HG03095 (cell line): ENCODE data around the gene TOB1.

ENCODE experiments used
- ATAC-seq: cut with Tn5 transposase; IDR thresholded peaks from one replicate; pipeline ENCODE4 v1.9.1; 2021; ENCODE audit warnings: moderate library complexity; ENCODE audit not compliant: unreplicated experiment

Gene TOB1

DNA sequence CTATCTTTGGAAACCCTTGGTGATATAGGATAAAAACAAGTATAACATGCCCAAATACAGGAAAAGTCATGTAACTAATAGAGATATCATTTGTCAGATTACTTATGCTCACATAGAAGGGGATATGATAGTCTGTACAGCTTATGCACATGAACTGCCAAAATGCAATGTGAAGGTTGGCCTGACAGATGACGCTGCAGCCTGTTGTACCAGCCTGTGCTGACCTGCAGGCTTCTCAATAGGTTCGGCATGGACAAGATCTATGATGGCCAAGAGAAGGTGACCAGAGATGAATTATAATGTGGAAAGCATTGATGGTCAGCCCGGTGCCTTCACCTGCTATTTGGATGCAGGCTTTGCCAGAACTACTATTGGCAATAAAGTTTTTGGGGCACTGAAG, 18.1 kb downstream of the TOB1 start:
- ATAC-seq = no peak

DNA sequence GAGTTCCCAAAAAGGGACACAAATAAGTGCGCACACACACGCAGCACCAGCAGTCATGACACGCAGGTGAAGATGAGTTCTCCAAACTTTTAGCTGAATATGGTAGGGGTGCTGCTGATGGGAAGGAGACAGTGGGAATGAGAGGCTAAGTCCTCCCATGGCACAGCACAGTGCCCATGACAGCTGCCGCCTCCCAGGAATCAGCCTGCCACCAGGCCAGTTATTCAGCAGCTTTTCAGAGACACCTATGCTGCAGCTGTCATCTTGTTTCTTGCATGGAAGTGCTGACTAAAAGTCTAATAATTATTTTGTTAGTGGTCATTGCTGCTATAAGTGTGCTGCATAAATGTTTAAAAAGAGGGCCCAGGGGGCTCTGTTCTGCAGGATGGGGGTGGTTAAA, 18.6 kb downstream of the TOB1 start:
- no peak for ATAC-seq

DNA sequence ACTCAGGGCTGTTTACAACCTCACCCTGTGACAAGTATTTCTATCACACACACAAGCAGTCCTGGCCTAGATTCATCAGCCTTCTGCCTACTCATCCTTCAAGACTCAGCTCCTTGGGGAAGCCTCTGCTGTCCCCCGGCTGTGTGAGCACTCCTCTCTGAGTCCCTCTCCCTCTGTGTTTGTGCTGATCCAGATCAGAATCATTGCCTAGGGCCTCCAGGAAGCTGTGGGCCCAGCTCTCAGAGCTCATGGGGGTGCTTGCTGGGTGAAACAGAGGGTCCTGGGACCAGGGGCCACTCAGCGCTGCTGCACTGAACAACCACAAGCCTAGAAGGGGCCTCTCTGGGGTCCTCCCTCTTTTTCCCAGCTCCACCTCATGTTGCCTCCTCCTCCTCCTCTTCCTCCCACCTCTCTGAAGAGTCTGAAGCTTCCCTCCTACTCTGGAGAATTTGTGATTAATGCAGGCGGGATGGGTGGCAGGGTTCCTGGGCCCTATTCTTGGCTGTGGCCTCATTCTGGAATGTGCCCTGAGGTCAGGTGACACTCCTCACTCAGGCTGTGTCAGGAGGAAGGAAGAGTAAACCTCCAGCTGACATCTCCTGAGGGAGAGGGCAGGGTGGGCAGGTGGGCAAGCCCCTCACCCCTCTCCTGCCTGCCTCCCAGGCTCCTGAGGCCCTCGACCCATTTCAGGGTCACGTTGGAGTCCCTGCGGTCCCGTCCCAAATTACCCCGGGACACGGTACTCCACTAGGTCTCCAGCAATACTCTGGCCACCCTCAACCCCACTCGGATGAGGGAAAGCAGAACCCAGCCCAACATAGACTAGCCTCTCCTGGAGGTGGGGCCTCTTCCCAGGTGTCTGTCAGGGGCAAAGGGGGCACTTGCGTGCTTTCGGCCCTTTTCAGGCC, 20.7 kb downstream of the TOB1 start:
- ATAC-seq = no peak

DNA sequence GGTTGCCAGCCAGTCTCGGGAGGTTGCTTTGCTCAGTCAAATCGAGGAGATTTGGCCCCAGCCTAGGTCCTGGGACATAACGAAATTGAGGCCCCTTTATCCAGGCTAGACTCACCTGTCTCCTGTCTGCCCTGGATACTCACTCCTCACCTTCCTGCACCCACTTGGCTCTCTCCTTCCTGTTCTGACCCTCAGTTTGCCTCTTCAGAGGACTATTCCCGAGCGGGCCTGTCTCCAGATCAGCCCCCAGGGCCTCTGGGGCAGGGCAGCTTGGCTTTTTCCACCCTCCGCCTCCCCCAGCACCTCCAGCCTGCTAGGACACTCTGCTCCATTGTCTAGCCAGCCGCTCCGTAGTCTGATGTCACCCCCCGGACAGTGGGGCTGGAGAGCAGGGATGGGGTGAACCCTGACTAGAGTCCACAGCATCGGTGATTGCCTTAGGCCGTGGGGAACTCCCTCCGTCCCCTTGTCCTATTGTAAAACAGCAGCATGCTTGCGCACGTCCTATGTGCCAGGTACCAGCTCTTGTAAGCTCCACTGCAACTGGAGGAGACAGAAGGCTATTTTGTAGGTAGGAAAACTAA, 21.9 kb downstream of the TOB1 start:
- no peak for ATAC-seq

DNA sequence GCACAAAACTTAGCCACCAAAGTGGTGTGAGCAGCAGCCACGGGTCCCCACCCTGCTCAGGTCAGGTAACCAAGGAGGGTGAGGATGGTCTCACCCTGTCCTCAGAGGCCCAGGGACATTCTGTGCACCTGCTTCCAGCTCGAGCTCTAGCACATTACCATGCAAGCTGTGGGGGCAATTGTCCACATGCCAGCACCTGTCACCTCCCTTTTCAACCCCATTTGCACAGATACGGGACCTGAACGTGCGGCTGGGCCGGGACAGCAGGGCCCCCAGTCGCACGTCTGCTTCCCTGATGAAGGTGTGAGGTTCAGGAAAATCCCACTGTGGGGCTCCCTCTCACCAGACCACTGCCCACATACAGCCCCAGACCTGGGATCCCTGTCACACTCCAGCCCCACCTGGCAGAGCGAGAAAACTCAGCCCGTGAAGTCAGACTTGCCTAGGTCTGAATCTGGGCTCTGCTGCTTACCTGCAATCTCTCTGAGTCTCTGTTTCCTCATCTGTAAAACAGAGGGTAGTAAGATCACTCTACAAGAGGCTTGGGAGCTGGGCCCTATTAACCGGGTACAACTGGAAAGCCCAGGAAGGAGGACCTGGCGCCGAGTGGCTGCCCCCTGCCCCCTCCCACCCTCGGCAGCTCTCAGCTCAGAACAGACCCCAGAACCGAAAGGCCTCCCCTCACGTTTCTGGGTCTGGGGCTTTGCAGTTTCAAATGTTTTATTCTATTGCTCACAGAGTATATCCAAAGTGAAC, 22.8 kb downstream of the TOB1 start:
- ATAC-seq = no peak

DNA sequence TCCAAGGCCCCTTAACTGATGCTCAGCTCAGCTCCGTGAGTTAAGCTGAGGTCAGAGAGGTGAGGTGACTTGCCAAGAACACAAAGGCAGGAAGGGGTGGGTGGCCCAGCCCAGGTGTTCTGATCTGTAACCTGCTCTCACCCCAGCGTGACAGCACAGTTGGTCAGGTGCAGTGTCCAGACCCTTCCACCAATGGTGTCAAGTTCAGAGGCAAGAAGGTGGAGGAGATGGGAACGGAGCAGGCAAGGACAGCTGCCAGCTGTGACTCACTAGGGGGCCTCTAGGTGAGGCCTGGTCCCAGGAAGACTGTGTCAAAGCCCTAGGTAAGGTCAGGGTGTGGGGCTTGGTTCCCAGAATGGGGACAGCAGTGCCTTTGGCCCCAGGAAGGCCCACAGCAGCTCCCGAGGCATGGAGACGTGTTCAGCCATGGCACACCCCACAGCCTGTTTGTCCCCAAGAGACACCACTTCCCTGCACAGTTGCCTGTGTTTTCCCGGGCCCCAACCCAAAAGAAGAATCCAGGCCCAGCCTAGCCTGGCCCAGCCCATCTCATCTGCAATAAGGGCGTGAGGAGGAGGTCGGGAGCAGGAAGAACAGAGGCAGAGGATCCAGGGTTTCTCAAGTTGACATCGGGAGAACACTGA, 23.5 kb downstream of the TOB1 start:
- no peak for ATAC-seq

DNA sequence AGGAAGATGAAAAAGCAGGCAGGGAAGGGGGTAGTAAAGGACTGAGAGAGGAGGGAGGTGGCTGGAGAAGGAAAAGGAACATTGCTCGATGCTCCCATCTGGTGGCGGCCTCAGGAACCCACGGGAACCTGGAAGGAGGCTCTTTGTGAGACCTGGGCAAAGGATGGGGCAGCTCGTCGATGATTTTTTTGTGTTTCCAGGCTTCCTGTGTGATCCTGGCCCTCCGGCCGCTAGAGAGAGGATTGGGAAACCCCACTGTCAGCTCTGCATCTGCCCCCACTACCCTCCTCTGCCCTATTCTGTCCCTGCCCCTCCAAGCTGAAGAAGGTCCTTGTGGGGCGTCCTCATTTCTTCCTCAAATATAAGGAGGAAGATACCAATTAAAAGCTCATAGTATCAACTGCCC, 24.2 kb downstream of the TOB1 start:
- no peak for ATAC-seq

DNA sequence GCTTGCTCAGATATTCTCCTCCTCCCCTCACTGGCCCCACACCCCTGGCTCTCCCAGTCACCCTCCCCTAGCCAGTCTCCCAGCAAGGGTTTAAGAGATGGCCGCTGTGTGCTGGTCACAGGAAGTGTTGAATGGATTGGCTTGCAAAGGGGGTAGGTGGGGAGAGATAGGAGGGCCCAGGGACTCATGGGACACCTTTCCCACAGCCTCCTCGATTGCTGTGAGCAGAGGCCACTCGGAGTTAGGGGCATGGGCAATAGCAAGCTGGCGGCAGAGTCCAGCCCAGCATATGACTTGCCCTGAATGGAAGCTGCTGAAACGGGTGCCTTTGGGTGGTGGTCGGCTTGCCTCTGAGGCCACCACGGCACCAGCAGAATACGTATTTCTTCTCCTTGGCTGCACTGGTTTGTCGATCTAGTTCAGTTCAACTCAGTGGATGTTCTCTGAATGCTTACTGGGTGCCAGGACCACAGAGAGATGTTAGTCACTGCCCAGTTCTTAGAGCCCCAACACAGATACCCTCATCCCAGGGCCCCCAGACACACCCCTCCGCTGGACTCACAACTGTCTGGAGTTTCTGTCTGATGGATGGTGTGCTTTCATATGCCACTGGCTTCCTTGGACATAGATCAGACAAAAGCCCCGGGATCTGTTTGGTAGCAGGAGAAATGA, 24.7 kb downstream of the TOB1 start:
- ATAC-seq = no peak

DNA sequence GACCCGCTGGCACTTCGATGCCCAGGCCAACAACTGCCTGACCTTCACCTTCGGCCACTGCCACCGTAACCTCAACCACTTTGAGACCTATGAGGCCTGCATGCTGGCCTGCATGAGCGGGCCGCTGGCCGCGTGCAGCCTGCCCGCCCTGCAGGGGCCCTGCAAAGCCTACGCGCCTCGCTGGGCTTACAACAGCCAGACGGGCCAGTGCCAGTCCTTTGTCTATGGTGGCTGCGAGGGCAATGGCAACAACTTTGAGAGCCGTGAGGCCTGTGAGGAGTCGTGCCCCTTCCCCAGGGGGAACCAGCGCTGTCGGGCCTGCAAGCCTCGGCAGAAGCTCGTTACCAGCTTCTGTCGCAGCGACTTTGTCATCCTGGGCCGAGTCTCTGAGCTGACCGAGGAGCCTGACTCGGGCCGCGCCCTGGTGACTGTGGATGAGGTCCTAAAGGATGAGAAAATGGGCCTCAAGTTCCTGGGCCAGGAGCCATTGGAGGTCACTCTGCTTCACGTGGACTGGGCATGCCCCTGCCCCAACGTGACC, 25.8 kb downstream of the TOB1 start:
- no peak for ATAC-seq

DNA sequence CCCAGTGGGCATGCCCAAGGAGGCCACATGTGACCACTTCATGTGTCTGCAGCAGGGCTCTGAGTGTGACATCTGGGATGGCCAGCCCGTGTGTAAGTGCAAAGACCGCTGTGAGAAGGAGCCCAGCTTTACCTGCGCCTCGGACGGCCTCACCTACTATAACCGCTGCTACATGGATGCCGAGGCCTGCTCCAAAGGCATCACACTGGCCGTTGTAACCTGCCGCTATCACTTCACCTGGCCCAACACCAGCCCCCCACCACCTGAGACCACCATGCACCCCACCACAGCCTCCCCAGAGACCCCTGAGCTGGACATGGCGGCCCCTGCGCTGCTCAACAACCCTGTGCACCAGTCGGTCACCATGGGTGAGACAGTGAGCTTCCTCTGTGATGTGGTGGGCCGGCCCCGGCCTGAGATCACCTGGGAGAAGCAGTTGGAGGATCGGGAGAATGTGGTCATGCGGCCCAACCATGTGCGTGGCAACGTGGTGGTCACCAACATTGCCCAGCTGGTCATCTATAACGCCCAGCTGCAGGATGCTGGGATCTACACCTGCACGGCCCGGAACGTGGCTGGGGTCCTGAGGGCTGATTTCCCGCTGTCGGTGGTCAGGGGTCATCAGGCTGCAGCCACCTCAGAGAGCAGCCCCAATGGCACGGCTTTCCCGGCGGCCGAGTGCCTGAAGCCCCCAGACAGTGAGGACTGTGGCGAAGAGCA, 26.4 kb downstream of the TOB1 start:
- ATAC-seq = no peak

DNA sequence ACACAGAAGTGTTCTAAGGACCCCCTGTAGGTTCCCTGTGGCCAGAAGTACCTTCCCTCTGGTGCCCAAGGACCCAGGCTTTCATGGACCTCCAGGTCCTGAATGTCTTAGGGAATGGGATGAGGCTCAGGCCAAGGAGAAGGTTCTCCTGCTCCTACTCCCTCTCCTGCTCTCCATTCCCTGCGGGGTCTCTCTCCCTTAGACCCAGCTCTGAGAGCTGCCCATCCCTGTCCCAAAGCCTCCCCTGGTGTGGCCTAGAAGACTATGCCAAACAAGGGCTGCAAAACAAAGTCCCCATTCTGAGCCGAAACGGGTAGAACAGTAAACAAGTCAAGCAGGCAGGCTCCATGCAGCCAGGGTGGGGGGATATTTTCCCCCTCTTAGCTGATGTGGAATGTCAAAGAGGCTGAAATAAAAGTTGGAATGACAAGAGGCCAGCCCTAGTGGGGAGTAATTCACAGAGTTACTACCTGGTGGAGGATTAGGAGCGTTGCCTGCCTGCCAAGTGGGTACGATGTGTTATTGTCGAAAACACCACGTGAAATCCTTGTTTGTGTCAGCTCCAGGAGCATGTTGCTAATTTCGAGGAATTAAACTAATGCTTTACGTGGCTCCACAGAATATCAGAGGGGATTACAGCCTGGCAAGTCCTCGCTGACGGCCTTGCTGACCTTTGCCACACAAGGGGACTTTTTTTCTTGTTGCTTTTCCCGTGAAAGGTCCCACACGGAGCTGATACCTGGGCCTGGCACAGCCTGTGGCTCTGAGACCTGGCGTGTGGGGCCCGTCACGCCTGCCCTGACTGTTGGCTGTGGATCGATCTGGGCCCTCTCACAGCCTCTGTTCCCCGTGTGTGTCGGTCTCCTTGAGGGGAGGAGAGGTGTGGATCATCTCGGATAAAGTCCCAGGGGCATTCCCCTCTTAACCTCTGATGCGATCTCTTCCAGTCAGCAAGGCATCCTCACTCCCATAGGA, 27.9 kb downstream of the TOB1 start:
- ATAC-seq = no peak

DNA sequence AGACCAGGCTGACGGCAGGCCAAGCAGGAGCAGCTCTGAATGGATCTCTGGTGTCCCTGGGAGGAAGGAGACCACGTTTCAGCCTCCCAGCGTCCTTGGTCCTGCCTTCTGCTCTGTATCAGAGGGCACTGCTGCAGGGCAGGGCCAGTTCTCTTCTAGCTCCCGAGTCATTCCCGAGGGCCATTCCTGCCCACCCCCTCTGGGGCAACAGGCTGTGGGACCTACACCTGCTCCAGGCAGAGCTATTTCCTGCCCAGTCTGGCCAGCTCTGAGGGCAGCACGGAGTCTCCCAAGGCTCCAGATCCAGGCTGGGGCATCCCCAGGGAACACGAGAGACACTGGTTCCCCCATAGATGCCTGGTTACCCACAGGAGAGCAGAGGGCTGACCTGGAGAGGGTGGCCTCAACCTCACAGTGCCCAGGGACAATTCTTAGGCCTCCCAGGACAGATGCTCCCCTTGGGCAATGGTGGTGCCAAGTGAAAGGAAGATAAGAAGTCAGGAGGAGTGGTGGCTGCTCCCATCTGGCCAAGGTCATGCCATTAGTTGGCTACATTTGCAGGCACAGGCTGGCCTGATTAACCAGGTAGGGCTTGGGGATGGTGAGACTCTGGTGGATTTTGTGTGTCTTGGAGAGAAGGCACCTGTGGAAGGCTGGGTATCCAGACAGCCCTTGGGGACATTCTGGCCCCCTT, 28.7 kb downstream of the TOB1 start:
- ATAC-seq = no peak

DNA sequence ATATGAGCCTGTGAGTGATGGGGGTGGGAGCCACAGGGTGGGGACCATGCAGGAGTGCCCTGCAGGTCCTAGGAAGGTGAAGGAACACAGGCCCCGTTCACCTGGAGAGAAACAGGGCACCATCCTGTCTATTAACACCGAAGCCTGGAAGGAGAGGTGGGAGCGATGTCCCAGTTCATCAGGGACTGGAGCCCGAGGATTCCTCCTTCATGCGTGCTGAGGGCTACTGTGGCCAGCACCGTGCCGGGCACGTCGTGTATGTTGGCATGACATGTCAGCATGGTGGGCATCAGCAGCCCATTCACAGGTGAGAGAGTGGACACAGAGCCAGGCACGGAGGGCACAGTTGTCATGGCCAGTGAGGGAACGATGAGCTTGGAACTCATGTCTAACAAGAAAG, 29.3 kb downstream of the TOB1 start:
- ATAC-seq = no peak

DNA sequence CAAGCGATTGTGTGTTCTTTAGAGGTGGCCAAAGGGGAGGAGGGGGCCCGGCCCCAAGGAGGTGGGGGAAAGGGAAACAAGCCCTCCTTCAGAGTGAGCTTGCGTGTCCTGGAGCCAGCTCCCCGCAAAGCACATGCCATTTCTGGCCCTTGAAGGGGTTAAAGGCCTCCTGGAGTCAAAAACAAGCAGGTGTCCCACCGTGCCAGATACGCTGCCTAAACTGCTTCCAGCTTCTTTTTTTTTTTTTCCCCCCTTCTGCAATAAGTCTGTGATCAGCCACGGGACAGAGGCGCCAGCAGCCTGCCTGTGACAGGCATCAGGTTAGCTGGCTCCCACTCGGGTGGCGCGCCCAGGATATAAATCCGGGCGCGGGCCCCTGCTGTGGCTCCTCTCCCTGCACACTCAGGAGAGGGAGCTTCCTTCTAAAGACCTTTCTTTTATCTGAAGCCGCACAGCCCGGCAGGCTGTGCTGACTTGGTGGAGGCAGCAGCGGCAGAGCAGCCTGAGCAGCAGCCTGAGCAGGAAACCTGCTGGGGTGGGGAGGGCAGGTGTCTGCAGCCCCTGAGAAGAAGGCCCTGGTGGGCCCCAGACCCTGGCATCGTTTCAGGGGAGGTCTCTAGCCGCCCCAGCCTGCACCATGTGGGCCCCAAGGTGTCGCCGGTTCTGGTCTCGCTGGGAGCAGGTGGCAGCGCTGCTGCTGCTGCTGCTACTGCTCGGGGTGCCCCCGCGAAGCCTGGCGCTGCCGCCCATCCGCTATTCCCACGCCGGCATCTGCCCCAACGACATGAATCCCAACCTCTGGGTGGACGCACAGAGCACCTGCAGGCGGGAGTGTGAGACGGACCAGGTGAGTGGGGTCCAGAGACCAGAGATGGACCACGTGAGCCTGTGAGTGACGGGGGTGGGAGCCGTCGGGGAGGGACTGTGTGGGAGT, 30.6 kb downstream of the TOB1 start, which contains the start of gene WFIKKN2:
TSS of gene WFIKKN2 (plus strand) at position 286 of the 934 bp plus-strand sequence. CDS start at position 638, 352 bp downstream.
- ATAC-seq = no peak

DNA sequence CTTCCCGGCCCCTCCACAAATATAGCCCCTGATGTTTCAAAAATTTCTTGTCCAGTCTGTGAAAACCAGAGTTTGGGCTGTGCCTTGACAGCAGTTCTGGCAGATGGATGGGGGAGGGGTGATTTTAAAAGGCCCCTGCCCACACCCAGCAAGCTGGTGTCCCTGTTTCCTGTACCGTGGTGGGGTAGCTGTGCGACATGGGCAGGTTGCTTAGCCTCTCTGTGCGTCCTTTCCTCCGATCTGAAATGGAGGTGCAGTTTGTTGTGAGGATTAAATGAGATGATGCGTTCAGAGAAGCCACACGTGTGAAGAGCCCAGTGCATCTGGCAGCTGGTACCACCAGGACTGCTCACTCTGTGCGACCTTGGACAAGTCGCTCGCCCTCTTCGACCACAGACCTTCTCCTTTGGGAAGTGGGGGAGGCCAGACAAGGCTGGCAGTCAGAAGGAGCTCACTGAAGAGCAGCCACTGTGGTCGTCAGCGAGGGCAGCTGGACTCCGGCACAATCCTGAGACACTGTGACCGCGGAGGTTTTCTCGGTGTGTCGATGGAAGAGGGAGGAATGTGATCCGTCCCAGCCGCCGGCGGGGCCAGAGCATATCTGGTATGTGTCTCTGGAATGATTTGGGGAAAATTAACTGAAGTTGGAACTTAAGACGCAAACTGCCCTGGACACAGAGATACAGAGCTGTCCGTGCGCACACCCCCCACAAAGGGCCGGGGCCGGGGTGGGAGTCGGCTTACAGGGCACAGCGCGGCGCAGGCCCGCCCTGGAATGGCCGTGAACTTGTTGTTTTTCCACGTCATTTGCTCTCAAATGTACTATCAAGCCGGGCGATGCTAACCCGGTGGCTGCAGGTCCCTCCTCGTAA, 31.5 kb downstream of the TOB1 start:
- ATAC-seq = no peak
